GM21529 (cell line): ENCODE data around the gene STRN4.

Experiments
- ATAC-seq: cut with Tn5 transposase; IDR thresholded peaks from one replicate; pipeline ENCODE4 v1.9.1; 2021; ENCODE audit not compliant: unreplicated experiment

Gene STRN4

GRCh38 chr19:46745030-46745429 is 1.2 kb downstream of the STRN4 start:
- ATAC-seq = no peak

- no peak for ATAC-seq
Measured at GRCh38 chr19:46744005-46744691, 2.1 kb downstream of the STRN4 start.

- ATAC-seq = no peak
Measured at GRCh38 chr19:46742926-46743480, 3.2 kb downstream of the STRN4 start.

GRCh38 chr19:46741447-46741846 is 4.8 kb downstream of the STRN4 start:
- no peak for ATAC-seq

GRCh38 chr19:46739290-46739771 is 6.9 kb downstream of the STRN4 start:
- ATAC-seq = no peak

GRCh38 chr19:46737761-46738171 is 8.5 kb downstream of the STRN4 start:
- no peak for ATAC-seq

- ATAC-seq = no peak
Measured at GRCh38 chr19:46737298-46737654, 9.0 kb downstream of the STRN4 start.

- ATAC-seq = no peak
Measured at GRCh38 chr19:46736531-46737297, 9.5 kb downstream of the STRN4 start.

GRCh38 chr19:46733690-46734292 is 12.5 kb downstream of the STRN4 start:
- no peak for ATAC-seq

- ATAC-seq = no peak
Measured at GRCh38 chr19:46732966-46733689, 13.1 kb downstream of the STRN4 start.

- ATAC-seq = no peak
Measured at GRCh38 chr19:46732172-46732938, 13.9 kb downstream of the STRN4 start.

- ATAC-seq = no peak
Measured at GRCh38 chr19:46731584-46731983, 14.7 kb downstream of the STRN4 start.

- no peak for ATAC-seq
Measured at GRCh38 chr19:46731007-46731501, 15.2 kb downstream of the STRN4 start.

- no peak for ATAC-seq
Measured at GRCh38 chr19:46730595-46730994, 15.7 kb downstream of the STRN4 start.

GRCh38 chr19:46730187-46730586 is 16.1 kb downstream of the STRN4 start:
- no peak for ATAC-seq

GRCh38 chr19:46729696-46730095 is 16.6 kb downstream of the STRN4 start:
- ATAC-seq = no peak

GRCh38 chr19:46728693-46729339 is 17.4 kb downstream of the STRN4 start:
- ATAC-seq = no peak

- ATAC-seq = no peak
Measured at GRCh38 chr19:46728208-46728607, 18.0 kb downstream of the STRN4 start.

GRCh38 chr19:46727757-46728156 is 18.5 kb downstream of the STRN4 start:
- no peak for ATAC-seq
